ENCODE results near the gene CARD16. TPM values are rescaled to one million over a fixed set of nuclear protein-coding genes. Genes with fewer than 3 reads are reported as not detected.
A peak's percentile ranks its signal among the peaks of the same experiment; 100 is the strongest.

The CARD16 gene
- total RNA-seq, 5 donors from 2014 or later (not counting 1 experiment from before 2014, with no cell fraction given) = 39.0 to 52.3 (median 44.9) TPM

DNA sequence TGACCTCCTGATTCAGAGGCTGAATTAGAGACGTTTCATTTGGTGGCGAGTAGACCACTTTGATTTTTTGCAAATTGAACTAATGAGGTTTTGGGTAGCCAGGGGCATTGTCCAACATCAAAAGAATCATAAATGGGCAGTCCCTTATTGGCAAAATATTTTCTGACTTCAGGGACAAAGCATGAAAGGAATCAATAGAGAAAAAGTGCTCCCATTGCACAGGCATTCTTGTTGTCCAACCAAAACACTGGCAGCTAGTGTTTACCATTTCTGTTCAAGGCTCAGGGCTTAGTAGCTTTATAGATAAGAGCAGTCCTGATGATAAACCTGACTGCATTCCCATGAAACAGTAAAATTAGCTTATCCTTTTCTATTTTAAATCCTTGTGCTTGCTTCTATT, 6.4 kb upstream of the CARD16 start:
- CTCF ChIA-PET = no interaction called here
- Histone ChIP-seq H3K4me1 (ENCODE audit: control insufficient read depth in 1 of 2, extremely low read depth in 1 of 2, insufficient read depth in 2 of 2, low read length in 2 of 2) (no peaks in the 10 kb centered on the region), H3K36me3 (ENCODE audit: control insufficient read depth in 2 of 2, extremely low read depth in 1 of 2, insufficient read depth in 1 of 2, low read length in 1 of 2) (no peaks in the 10 kb centered on the region), H3K27ac (ENCODE audit: low read length) (no peak overlapping the region), H3K27me3 (replicated peaks in 1 of 2; ENCODE audit: control insufficient read depth in 2 of 2, extremely low read depth in 1 of 2, insufficient read depth in 2 of 2, low read length in 1 of 2) (no peaks in the 10 kb centered on the region), H3K4me3 (ENCODE audit: control insufficient read depth in 1 of 2, extremely low read depth in 1 of 2, low read length in 1 of 2) (no peak overlapping the region), H3K9me3 (no peaks in the 10 kb centered on the region)
- ATAC-seq (replicated peaks in 1 of 4) = no peak
- H3K4me1 Mint-ChIP-seq = peaks cover 4 to 7% (median 5%) of the 10 kb centered on the region in 3 donors
- 100% methylated on average over 2 of the region's 2 CpGs for WGBS (ENCODE audit: insufficient coverage)
- H3K27ac Mint-ChIP-seq = no peak overlapping the region
- no peaks in the 10 kb centered on the region for H3K27me3 Mint-ChIP-seq
- H3K4me3 Mint-ChIP-seq = no peak overlapping the region
- no peaks in the 10 kb centered on the region for H3K36me3 Mint-ChIP-seq
- POLR2A ChIA-PET = no interaction called here
- peaks cover 0 to 3% (median 0%) of the 10 kb centered on the region in 3 donors for H3K9me3 Mint-ChIP-seq
- DNase-seq = no peak

DNA sequence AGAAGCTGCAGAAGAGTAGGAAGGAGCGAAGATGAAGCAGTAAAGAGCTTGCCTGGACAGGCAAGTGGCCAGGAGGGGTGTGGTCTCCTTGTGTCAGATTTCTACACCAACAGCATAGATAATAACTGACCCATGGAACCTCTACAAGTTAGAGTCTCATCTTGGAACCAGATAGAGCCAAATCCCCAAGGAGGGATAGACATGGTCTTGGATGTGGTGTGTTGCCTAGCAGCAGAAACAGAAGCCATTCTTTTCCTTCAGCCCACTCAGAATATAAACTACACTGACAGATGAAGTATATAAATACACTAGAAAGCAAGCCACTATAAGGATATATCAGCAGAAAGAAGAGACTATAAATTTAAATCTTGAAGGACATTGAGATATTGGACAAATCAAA, 4.3 kb upstream of the CARD16 start:
- Histone ChIP-seq H3K27ac (ENCODE audit: low read length) (no peak overlapping the region), H3K27me3 (replicated peaks in 1 of 2; ENCODE audit: control insufficient read depth in 2 of 2, extremely low read depth in 1 of 2, insufficient read depth in 2 of 2, low read length in 1 of 2) (no peaks in the 10 kb centered on the region), H3K4me1 (ENCODE audit: control insufficient read depth in 1 of 2, extremely low read depth in 1 of 2, insufficient read depth in 2 of 2, low read length in 2 of 2) (peaks cover 3 to 7% of the 10 kb centered on the region in 2 experiments), H3K4me3 (ENCODE audit: control insufficient read depth in 1 of 2, extremely low read depth in 1 of 2, low read length in 1 of 2) (no peak overlapping the region), H3K9me3 (no peaks in the 10 kb centered on the region), H3K36me3 (ENCODE audit: control insufficient read depth in 2 of 2, extremely low read depth in 1 of 2, insufficient read depth in 1 of 2, low read length in 1 of 2) (no peaks in the 10 kb centered on the region)
- Mint-ChIP-seq H3K27ac (no peak overlapping the region), H3K4me3 (no peak overlapping the region), H3K9me3 (peaks cover 0 to 3% (median 0%) of the 10 kb centered on the region in 3 donors), H3K27me3 (no peaks in the 10 kb centered on the region), H3K36me3 (no peaks in the 10 kb centered on the region), H3K4me1 (peaks cover 19 to 25% (median 24%) of the 10 kb centered on the region in 3 donors)
- no CpG with 5 or more reads among the region's 1 CpG for WGBS (ENCODE audit: insufficient coverage)
- POLR2A ChIA-PET = no interaction called here
- CTCF ChIA-PET = no interaction called here
- ATAC-seq (replicated peaks in 1 of 4) (no peak), DNase-seq (no peak)

GRCh38 chr11:105046898-105047579, 1.9 kb upstream of the CARD16 start:
- Histone ChIP-seq H3K36me3 (ENCODE audit: control insufficient read depth in 2 of 2, extremely low read depth in 1 of 2, insufficient read depth in 1 of 2, low read length in 1 of 2) (no peaks in the 10 kb centered on the region), H3K9me3 (no peaks in the 10 kb centered on the region), H3K27me3 (replicated peaks in 1 of 2; ENCODE audit: control insufficient read depth in 2 of 2, extremely low read depth in 1 of 2, insufficient read depth in 2 of 2, low read length in 1 of 2) (no peaks in the 10 kb centered on the region), H3K27ac (ENCODE audit: low read length) (no peak overlapping the region), H3K4me3 (ENCODE audit: control insufficient read depth in 1 of 2, extremely low read depth in 1 of 2, low read length in 1 of 2) (no peak overlapping the region), H3K4me1 (ENCODE audit: control insufficient read depth in 1 of 2, extremely low read depth in 1 of 2, insufficient read depth in 2 of 2, low read length in 2 of 2) (peaks cover 7 to 8% of the 10 kb centered on the region in 2 experiments)
- POLR2A ChIA-PET = interaction anchor here in 1 of 2 donors (0.7 kb wide), 2 partner anchors 23 to 249 kb away, joined by 5 to 6 read pairs; no protein-coding TSS in a partner anchor
- Mint-ChIP-seq H3K36me3 (peaks cover 4% of the 10 kb centered on the region), H3K27me3 (no peaks in the 10 kb centered on the region), H3K9me3 (no peaks in the 10 kb centered on the region), H3K4me3 (peak overlapping the region in 1 of 3 donors; percentile 26), H3K27ac (no peak overlapping the region), H3K4me1 (peaks cover 40 to 49% (median 46%) of the 10 kb centered on the region in 3 donors)
- CTCF ChIA-PET = no interaction called here
- no peak for ATAC-seq (replicated peaks in 1 of 4)
- DNase-seq = no peak
- WGBS (ENCODE audit: insufficient coverage) = 83% methylated on average over 1 of the region's 8 CpGs

DNA sequence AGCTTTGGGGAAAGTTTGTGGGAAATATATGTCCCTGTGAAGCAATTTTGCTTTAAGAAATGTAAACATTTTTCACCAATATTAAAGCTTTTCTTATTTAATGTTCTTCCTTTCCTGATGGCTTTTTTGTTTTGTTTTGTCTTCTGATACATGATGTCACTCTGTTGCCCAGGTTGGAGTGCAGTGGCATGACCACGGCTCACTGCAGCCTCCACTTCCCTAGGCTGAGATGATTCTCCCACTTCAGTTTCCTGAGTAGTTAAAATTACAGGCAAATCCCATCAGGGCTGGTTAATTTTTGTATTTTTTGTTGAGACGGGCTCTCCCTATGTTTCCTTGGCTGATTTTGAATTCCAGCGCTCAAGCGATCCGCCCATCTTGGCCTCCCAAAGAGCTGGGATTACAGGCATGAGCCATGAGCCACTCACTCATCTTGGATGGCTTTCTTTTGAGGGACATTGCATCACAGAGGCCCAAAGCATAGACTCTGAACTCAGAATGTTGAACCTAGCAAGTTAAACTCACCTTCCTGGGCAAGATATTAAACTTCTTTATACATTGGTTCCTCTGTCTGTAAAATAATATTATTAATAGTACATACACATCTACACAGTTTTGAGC, 651 bp upstream of the CARD16 start:
- ATAC-seq (replicated peaks in 1 of 4) = no peak
- H3K9me3 Mint-ChIP-seq = no peaks in the 10 kb centered on the region
- no peaks in the 10 kb centered on the region for H3K27me3 ChIP-seq (replicated peaks in 1 of 2; ENCODE audit: control insufficient read depth in 2 of 2, extremely low read depth in 1 of 2, insufficient read depth in 2 of 2, low read length in 1 of 2)
- no peak for DNase-seq
- ChIA-PET POLR2A (interaction anchor here in 1 of 2 donors (0.6 kb wide), 1 partner anchor 19 kb away, joined by 3 read pairs; no protein-coding TSS in a partner anchor), CTCF (no interaction called here)
- no peaks in the 10 kb centered on the region for H3K27me3 Mint-ChIP-seq
- H3K4me3 ChIP-seq (ENCODE audit: control insufficient read depth in 1 of 2, extremely low read depth in 1 of 2, low read length in 1 of 2) = peak overlapping the region in 1 of 2 donors; percentile 55
- H3K36me3 Mint-ChIP-seq = peaks cover 13% of the 10 kb centered on the region
- WGBS (ENCODE audit: insufficient coverage) = 100% methylated on average over 4 of the region's 5 CpGs
- peak overlapping the region; percentile 85 to 100 for H3K27ac Mint-ChIP-seq
- peaks cover 0 to 9% of the 10 kb centered on the region in 2 donors for H3K36me3 ChIP-seq (ENCODE audit: control insufficient read depth in 2 of 2, extremely low read depth in 1 of 2, insufficient read depth in 1 of 2, low read length in 1 of 2)
- H3K4me3 Mint-ChIP-seq = peak overlapping the region; percentile 89 to 99 (median 95)
- peaks cover 50 to 62% (median 58%) of the 10 kb centered on the region in 3 donors for H3K4me1 Mint-ChIP-seq
- peaks cover 8 to 9% of the 10 kb centered on the region in 2 experiments for H3K4me1 ChIP-seq (ENCODE audit: control insufficient read depth in 1 of 2, extremely low read depth in 1 of 2, insufficient read depth in 2 of 2, low read length in 2 of 2)
- no peaks in the 10 kb centered on the region for H3K9me3 ChIP-seq
- peak overlapping the region; percentile 77 for H3K27ac ChIP-seq (ENCODE audit: low read length)

- Histone ChIP-seq H3K9me3 (no peaks in the 10 kb centered on the region), H3K27me3 (replicated peaks in 1 of 2; ENCODE audit: control insufficient read depth in 2 of 2, extremely low read depth in 1 of 2, insufficient read depth in 2 of 2, low read length in 1 of 2) (no peaks in the 10 kb centered on the region), H3K36me3 (ENCODE audit: control insufficient read depth in 2 of 2, extremely low read depth in 1 of 2, insufficient read depth in 1 of 2, low read length in 1 of 2) (peaks cover 0 to 26% of the 10 kb centered on the region in 2 donors), H3K4me3 (ENCODE audit: control insufficient read depth in 1 of 2, extremely low read depth in 1 of 2, low read length in 1 of 2) (no peak overlapping the region), H3K27ac (ENCODE audit: low read length) (no peak overlapping the region), H3K4me1 (ENCODE audit: control insufficient read depth in 1 of 2, extremely low read depth in 1 of 2, insufficient read depth in 2 of 2, low read length in 2 of 2) (peaks cover 8 to 9% of the 10 kb centered on the region in 2 experiments)
- no peak overlapping the region for H3K27ac Mint-ChIP-seq
- no CpG with 5 or more reads among the region's 3 CpGs for WGBS (ENCODE audit: insufficient coverage)
- DNase-seq (no peak), ATAC-seq (replicated peaks in 1 of 4) (no peak)
- H3K9me3 Mint-ChIP-seq = no peaks in the 10 kb centered on the region
- H3K36me3 Mint-ChIP-seq = peaks cover 45% of the 10 kb centered on the region
- peak overlapping the region in 2 of 3 donors; percentile 32 to 89 for H3K4me3 Mint-ChIP-seq
- H3K27me3 Mint-ChIP-seq = no peaks in the 10 kb centered on the region
- ChIA-PET POLR2A (no interaction called here), CTCF (no interaction called here)
- peaks cover 61 to 71% (median 62%) of the 10 kb centered on the region in 3 donors for H3K4me1 Mint-ChIP-seq
Observed at GRCh38 chr11:105042178-105042577, 3.0 kb downstream of the CARD16 start.

DNA sequence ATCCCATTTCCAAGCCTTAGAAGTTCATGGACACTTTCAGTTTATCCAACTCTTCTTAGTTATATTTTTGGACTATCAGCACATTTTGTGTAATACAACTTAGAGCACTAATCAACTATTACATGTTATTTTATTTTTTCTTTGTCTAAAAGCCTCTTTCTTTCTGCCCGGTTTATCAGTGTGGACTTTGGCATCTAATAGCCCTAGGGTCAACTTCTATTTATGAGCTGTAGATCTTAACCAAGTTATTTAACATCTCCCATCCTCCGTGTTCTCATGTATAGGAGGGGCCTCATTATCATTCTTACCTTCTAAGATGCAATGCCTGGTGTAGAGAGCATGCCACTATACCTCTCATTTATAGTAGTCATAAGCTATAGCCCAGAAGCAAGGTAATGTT, 4.4 kb downstream of the CARD16 start:
- peaks cover 51% of the 10 kb centered on the region for H3K36me3 Mint-ChIP-seq
- H3K4me1 Mint-ChIP-seq = peaks cover 60 to 66% (median 62%) of the 10 kb centered on the region in 3 donors
- Histone ChIP-seq H3K36me3 (ENCODE audit: control insufficient read depth in 2 of 2, extremely low read depth in 1 of 2, insufficient read depth in 1 of 2, low read length in 1 of 2) (peaks cover 0 to 26% of the 10 kb centered on the region in 2 donors), H3K27ac (ENCODE audit: low read length) (no peak overlapping the region), H3K9me3 (no peaks in the 10 kb centered on the region), H3K4me3 (ENCODE audit: control insufficient read depth in 1 of 2, extremely low read depth in 1 of 2, low read length in 1 of 2) (no peak overlapping the region), H3K27me3 (replicated peaks in 1 of 2; ENCODE audit: control insufficient read depth in 2 of 2, extremely low read depth in 1 of 2, insufficient read depth in 2 of 2, low read length in 1 of 2) (no peaks in the 10 kb centered on the region), H3K4me1 (ENCODE audit: control insufficient read depth in 1 of 2, extremely low read depth in 1 of 2, insufficient read depth in 2 of 2, low read length in 2 of 2) (peaks cover 7 to 8% of the 10 kb centered on the region in 2 experiments)
- no peaks in the 10 kb centered on the region for H3K9me3 Mint-ChIP-seq
- DNase-seq (no peak), ATAC-seq (replicated peaks in 1 of 4) (no peak)
- WGBS (ENCODE audit: insufficient coverage) = no CpG with 5 or more reads among the region's 2 CpGs
- CTCF ChIA-PET = no interaction called here
- POLR2A ChIA-PET = no interaction called here
- H3K4me3 Mint-ChIP-seq = no peak overlapping the region
- no peaks in the 10 kb centered on the region for H3K27me3 Mint-ChIP-seq
- no peak overlapping the region for H3K27ac Mint-ChIP-seq
